DMS 273 (cell line): Measurements from ENCODE around the gene TMEM273.

Source experiments
- DNase-seq: peaks from one replicate; lab custom pipeline; 2025; ENCODE audit not compliant: unreplicated experiment; lab: John Stamatoyannopoulos, UW

The TMEM273 gene

DNA sequence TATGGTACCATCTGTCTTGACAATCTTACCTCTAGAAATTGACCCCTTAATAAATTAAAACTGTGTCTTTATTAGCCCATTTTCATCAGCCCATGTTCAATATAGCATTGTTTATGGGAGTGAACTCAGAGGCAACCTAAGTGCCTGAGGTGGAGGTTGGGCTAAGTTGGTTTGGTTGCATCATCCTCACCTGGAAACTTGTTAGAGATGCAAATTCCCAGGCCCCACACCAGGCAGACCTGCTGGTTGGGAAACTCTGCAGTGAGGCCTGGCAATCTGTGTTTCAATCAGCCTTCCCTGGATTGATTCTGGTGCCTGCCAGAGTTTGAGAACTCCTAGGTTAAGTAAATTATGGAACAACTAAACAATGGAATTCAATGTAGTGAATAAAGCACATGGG is 44.9 kb downstream of the TMEM273 start:
- no peak for DNase-seq

DNA sequence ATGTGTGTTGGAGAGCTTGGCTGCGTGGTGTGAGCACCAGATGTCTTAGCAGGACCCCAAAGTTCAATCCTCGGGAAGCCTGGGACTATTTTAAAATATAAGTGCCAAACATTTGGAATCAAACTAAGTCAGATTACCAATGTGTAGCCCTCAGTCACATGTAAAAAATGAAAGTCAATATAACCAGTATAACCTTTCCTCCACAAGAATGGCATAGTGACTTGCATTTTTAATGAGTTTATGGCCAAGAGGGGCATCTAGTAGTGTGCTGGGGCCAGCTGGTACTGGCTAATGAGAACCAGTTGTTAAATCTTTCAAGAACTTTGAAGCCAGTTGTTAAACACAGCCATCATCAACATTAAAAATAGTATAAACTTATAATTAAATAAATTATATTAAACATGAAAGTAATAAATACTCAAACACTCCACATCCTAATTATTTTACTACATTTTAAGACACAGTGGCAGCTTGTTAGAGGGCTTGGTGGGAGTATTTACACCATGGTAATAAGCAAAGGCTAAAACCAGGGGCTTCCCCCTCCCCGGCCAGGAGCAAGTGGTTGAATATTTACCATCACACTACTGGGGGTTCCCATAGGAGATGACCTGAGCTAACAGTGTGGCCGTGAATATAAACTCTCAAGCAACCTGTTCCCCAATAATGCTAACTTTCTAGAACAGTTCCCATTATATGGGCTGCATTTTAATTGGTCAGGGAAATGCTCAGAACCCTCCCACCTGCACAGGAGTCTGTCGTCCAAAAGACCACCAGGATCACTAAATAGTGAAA is 46.5 kb downstream of the TMEM273 start:
- DNase-seq = no peak

DNA sequence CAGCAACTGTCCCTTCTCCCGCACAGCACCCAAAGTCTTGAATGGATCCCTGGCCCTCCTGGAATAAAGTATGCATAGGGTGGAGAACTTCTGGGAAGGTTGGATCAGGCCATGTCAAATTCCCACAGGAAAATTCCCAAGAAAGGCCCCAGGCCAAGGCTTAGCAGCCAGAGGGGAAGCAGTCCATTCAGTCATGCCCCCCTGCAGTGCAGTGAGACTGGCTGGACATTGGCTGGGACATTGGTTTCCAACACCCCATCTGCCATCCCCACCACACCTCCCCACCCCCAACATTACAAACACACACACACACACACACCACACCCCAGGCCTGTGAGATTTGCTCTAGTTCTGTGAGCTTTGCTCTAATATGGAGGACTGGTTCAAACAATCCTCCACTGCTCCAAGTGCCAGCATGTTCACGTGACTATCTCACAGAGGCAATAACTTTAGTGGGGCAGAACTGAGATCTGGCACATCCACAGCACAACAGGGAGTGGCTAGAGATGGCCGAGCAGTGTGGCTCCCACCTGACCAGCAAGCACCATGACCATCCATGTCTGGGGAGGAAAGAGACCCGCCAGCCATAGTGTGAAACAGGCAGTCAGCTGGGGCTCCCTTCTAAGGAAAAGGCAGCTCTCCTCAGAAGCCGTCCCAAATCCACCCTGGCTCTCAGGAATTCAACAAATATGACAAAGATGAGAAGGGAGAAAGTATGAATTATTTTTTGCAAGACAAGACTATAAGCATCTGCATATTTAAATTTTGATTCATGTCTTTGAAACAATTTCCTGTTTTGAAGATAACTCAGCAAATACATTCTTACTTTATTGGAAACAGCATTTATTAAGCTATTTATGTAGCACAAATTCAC is 47.6 kb downstream of the TMEM273 start:
- no peak for DNase-seq

DNA sequence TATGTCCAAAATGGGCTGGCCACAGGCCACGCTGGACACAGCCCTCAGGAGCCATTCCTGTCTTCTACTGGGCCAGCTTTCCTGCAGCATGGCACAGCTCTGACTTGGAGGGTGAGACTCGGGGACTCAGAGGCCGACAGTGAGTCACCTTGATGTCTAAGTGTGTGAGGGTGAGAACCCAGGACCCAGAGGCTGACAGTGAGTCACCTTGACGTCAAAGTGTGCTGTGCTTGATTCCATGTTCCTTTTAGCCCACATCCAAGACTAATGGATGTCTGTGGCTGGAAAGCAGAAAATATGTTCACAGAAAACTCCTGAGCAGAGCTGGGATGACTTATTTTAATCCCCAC is 48.4 kb downstream of the TMEM273 start:
- no peak for DNase-seq

DNA sequence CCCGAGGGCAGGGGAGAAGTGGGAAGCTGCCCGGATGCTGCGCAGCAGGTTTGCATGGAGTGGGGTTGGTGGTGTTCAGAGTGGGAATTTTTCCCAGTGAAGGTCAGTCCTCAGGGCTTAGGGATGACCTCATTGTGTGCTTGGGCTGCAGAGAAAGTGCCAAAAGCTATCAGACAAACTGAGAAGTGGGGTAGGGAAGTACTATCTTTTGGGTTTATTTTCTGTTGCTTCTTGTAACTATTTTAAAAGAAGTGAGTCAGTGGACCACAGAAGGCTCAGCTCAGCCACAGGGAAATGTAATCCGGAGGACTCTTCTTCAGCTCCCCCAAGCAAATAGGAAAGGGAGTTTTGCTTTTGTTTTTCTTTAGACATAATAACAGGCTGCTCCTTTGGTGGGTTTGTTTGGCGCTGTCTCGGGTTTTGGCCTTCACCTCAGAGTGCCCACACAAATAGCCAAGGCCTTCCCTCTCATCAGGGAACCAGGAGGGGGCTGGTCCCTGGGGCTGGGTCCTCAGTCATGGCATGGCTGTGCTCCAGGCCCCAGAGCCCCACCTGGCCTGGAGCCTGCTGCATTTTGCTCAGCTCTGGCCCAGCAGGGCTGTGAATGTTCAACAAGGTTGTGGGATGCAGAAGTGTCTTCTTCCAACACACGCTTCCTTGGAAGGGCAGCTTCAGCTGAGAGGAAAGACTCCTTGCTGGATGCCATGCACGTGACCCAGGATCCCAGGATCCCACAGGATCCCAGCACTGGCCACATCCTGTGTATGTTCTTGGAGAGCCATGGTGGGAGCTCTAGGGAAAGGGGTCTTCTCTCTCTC is 49.0 kb downstream of the TMEM273 start:
- DNase-seq = no peak

DNA sequence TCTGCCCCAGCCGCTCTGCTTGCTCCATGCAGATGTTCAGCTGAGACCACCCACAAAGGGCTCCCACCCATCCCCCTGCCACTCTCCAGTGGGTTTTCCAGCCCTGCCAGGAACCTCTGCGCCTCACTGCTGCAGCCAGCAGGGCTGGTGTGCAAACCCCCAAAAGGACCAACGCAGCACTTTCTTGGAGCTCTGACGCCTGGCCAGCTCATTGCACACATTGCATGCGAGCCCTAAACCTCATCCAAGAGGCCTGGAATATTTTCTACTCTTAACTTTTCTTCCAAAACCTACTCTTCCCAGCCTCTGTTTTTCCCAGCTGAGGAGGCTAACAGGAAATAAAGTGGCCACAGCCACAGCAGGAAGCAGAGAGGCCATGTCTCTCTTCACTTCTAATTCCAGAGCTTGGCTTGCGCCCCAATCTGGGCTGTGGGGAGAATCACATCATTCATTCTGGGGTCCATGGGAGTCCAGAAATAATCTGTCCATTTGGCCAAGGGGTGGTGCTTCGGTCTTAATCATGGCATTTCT is 49.8 kb downstream of the TMEM273 start:
- no peak for DNase-seq

DNA sequence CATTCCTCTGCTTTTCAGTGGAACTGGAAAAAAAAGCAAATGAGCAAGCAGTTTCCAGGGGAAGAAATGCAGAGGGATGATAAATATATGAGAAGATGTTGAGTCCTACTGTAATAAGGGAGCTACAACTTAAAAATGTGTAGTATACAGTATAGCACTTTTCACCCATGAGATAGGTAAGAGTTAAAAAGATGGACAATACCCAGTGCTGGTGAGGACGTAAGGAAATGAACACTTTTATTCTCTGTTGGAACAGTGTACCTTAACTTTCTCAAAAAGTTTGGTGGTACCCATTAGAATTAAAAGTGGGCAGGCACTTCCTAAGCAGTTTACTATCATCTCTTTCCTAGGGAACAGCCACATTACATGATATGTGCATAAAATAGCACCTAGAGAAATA is 51.7 kb downstream of the TMEM273 start:
- no peak for DNase-seq

DNA sequence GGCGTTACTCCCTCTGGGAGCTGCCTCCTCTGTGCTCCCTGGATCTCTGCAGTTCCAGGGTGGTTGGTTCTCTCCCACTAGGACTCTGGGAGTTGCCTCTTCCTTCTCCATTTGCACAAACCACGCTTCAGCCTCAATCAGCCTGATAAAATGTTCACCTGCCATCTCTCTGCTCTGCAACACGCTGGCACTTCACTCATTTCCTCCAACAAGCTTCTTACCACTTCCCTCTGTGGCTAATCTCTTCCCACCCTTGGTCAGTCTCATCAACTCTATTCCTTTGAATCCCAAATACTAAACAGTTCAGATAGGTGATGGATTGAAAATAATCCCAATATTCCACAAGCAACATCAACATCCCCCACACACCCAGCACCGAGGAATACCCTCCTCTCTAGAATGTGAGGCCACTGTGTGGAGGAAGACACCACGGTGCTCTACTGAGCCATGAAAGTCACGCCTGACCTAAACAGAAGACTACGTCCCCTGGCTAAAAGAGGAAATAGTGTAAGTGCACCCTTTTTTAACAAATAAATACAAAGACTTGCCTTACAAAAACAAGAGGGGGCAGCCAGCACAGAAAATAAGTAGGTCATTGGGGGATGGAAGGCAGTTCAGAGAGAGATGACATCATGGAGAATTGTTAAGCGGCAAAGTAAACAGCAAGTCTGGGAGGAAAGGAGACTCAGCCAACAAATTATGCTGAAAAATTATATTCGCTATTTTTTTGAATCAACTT is 52.4 kb downstream of the TMEM273 start:
- no peak for DNase-seq

DNA sequence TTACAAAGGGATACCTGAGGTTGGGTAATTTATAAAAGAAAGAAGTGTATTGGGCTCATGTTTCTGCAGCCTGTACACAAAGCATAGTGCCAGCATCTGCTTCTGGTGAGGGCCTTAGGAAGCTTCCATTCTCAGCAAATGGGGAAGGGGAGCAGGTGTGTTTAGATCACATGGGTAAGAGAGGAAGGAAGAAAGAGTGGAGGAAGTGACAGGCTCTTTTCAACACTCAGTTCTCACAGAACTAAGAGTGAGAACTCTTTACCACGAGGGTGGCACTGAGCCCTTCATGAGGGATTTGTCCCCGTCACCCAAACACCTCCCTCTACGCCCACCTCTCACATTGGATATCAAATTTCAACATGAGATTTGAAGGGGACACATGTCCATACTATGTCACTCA is 53.9 kb downstream of the TMEM273 start:
- no peak for DNase-seq

DNA sequence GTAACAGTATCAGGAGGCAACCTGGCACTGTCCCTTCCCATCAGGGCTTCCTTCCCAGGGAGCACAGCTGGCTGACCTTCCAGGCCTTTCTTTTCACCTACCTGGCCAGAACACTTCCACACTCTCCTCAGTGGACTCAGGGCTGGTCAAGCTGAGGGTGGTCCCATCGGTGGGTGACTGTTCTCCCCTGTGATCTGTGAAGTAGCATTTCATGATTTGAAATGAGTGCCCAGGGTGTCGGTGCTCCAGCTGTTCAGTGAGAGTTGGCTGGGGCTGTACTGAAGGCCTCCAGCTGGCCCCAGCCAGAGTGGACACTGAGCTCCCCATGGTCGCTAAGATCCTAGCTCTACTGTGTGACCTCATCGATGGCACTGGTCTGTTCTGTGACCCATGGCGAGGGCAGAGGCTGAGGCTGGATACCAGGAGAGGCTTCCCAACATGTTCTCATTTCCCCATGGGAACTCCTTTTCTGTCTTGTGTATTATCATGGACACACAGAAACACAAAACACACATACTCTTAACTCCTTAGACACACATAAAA is 54.4 kb downstream of the TMEM273 start, which contains the start of gene FAM170B:
TSS of gene FAM170B (minus strand) at position 316 of the 543 bp plus-strand sequence. CDS start at position 213, 103 bp downstream.
- no peak for DNase-seq

DNA sequence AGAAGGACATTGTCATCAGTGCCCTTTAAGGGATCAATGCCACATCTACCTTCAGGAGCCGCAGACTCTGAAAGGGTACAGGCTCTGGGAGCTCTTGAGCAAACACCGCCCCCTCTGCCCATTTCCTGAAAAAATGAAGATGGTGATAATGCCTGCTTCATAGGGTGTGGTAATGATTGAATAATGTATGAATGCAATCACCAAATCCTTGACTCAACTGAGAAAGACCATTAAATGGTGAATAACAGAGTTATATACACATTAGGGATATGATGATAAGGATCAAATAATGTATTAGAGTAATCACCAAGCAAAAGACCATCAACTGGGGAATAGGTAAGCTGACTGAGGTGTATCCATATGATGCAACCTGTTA is 55.8 kb downstream of the TMEM273 start:
- DNase-seq = no peak

DNA sequence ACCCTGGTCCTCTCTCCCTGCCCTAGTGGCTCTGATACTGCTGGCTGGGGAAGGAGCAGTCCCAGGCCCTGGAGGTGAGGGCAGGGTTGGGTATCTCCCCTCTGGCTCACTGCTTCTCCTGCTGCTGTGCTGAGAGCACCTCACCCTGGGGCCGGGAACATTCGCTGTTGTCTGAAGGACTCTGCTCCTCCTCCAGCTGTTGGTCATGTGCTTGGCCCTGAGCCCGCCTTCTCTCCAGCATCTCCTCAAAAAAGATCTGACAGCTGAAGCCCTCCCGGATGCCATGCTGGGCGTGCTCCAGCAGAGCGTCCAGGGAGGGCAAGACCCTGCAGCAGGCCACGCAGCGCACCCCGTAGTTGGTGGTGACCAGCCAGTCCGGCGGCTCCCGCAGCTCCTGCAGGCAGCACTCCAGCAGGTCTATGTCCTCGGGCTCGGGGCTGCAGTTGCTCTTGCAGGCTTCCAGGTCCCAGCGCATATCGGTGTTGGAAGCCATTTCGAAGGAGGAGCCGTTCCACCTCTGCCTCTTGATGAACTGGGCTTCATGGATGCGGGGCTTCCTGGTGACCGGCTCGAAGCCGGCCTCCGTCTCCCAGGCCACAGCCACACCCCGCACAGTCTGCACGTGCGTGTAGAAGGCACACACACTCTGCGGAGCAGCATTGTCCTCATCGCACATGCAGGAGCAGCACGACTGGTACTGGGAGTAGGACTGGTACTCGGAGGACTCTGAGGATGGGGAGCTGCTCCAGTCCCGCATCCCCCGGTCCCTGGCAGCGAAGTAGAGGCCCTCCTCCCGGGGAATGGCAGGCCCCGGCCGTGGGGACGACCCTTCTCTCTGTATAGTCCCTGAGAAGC is 56.5 kb downstream of the TMEM273 start:
- DNase-seq = no peak

DNA sequence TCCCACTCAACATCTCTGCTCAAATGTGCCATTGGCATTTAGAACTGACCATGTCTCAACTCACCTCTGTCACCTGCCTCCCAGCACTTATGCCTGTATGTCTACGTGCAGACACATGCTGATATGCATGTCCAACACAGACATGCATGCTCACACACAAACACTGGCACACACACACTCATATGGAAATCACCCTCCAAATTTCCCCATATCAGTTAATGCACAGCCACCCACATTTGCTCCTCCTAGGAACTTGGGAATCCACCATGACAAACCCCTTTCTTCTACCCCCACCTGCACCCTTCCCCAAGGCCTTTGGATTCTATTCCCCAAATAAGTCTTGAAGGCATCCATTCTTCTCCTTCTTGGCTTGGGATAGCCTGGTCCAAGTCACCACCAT is 58.8 kb downstream of the TMEM273 start:
- no peak for DNase-seq

DNA sequence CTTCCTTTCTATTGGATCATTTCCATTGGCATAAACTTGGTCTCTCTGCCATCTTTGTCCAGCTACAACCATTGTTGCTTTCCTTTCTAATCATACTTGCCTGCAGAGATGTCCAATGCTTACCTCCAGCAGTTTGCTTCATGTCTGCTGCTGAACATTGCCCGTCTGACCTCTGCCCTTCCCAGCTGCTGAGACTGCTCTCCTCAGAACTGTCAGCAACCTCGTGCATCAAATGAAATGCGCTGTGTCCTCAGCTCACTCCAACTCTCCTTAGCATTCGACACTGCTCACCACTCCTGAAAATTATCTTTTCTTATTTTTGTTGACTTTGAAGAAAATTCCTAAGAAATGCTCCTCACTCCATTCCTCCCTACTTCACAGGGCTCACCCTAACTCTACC is 59.3 kb downstream of the TMEM273 start:
- DNase-seq = no peak

DNA sequence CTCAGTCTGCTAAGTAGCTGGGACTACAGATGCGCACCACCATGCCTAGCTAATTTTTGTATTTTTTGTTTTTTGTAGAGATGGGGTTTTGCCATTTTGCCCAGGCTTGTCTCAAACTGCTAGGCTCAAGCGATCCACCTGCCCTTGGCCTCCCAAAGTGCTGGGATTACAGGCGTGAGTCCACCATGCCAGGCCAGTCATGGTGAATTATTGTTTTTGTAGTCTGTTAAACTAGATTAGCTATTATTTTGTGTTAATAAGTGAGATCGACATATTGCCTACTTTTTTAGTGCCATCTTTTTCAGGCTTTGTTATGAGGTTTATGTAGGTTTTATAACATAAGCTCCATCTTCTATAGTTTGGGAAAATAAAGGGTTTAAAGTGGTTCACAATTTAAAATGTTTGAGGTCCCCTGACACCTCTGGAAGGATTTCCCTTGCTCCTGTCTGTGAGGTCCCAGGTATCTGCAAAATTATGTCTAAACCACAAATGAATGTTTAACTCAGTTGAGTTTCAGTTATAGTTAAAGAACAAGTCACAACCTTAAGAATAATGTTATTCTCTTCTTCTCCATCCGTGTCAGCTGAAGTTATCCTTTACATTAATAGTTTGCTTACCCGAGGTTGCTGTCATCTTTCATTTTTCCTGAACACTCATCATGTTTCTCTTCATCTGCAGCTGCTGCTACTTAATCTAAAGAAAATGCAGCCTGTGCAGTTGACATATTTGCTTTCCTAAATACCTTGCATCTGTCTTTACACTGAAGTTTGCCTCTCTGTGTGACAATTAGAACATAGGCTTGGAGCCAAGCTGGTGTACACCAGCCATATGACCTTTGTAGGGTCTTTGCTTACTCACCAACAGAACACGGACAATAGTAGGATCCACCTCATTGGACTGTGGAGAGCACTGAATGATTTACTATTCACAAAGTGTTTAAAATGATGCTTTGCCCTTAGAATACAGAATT is 63.9 kb downstream of the TMEM273 start:
- DNase-seq = no peak

DNA sequence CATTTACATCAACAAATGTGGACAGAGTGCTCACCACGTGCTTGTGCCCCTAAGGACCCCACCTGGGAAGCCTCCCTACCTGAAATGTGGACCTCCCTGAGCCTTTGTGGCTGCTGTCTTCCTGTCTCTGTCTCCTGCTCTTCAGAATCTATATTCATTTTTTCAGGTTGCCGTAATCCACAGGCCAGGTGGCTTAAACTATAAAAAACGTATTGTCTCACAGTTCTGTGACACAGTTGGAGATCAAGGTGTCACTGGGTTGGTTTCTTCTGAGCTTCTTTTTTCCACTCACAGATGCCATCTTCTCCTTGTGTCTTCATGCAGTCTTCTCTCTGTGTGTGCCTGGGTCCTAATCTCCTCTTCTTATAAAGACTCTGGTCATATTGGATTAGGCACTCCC is 67.3 kb downstream of the TMEM273 start:
- DNase-seq = no peak

DNA sequence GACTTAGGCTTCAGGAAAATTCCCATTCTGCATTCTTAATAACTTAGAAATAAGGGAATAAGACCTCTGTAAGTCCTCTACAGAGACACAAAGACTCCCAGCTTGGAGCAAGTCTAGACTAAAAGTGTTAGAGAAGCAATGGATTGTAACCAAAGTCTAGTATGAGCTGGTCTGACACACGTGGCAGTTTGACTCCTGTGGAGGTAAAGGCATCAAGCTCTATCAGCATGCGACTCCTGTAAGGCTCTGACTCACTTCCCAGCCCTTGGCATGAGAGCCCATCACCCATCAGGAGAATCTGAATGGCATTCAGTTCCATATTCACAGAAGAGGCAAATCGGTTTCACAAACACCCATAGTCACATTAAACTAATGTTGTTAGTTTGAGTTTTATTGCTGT is 68.4 kb downstream of the TMEM273 start:
- DNase-seq = no peak

DNA sequence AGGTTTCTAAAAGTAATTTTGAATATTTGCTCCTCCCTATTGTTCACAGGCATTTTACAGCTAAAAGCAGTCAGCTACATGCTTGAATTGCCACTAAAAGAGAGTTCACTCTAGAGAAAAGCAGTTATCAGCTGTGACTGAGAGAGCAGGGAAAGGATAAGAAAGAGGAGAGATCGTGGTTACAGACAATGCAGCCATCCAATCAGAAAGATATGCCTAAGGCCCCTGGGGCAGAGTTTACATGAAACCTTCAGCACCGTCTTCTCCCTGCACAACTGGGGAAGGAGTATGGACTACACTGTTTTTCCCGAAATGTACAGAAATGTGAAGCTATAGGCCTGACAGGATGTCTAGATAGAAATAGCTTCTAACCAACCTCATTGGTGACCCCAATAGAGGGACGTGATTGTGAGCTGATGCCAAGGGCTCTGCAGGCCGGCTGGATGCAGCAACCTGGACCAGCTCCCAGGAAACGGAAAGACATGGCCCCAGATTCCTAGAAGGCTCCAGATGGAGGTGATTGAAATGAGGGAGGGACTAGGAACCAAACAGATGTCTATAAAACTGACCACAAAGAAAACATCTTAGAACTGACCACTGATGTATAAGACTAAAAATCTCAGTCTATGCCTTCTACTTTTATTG is 69.6 kb downstream of the TMEM273 start:
- no peak for DNase-seq
